NCI-H128 (cell line): Measurements from ENCODE around the gene FRMD4A.
"Not testable (repeated sequence)": the region's sequence is repeated elsewhere in the genome, so short reads cannot be mapped to it uniquely, and the experiment has no call there.

ENCODE experiments used
- DNase-seq: peaks from one replicate; lab custom pipeline; 2025; ENCODE audit not compliant: unreplicated experiment; lab: John Stamatoyannopoulos, UW

The FRMD4A gene

GRCh38 chr10:13829790-13830189, 500.9 kb downstream of the FRMD4A start:
- DNase-seq, result no peak

- DNase-seq, result not testable (repeated sequence)
Measured at GRCh38 chr10:13828284-13828683, 502.4 kb downstream of the FRMD4A start.

DNA sequence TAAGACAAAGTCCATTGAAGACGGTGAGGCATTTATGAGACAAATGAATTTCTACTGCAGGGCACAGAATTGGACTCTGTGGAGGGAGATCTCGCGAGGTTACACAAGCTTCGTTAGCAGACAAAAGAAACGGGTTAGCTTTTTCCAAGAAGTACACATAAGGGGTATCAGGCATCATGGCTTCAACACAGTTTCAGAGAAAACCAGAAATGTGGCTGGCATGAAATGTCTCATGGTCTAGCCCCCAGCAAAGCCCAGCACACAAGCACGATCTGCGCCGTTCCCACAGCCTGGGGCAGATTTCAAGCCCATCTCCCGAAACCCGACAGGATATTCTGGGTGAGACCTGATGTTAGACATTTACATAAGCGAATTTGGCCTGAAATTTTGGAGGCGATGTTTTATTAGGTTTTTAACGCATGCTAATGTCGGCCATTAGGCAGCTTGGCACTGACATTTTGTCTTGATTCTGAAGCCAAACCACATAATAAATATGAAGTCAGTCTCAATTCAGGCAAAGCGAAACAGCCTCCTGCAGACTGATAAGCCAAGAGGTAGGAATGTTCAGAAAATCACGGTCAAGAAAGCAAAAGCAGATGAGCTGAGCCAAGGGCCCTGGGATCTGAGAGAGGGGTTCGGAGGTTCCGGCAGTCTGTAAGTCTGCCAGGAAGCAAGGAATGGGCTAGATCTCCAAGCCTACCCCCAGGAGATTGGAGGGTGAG, 503.5 kb downstream of the FRMD4A start:
- DNase-seq, result no peak

- DNase-seq, result no peak
Measured at GRCh38 chr10:13823709-13824405, 506.9 kb downstream of the FRMD4A start.

DNA sequence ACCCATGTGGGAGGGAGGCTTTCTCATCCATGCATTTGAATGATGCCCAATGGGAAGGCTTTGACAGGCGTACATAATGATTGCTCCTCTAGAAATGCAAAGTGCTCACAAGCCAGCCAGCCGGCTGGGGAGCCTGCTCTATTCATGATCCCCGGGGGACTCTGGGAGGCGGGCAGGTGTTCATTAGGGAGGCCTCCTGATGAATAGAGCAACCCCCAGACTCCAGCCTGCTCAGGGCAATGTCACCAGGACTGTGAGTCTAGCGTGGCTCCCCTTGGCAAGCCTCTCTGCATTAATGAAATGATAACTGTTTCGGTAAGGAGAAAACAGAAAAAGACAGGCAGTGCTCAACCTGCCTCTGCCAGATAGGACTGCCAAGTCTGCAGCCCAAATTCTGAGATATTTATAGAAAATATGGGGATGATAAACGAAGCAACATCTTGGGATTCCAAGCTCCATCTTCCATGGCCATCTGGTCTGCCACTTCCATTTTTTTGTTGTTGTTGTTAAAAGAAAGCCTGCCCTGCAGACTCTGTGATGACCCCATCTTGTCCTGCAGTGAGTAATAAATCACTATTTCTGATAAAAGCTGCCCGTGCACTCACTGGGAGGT, 507.5 kb downstream of the FRMD4A start:
- no peak for DNase-seq

GRCh38 chr10:13822490-13822889, 508.2 kb downstream of the FRMD4A start:
- no peak for DNase-seq

GRCh38 chr10:13820964-13821337, 509.8 kb downstream of the FRMD4A start:
- DNase-seq, result no peak

GRCh38 chr10:13820119-13820963, 510.4 kb downstream of the FRMD4A start:
- no peak for DNase-seq

DNA sequence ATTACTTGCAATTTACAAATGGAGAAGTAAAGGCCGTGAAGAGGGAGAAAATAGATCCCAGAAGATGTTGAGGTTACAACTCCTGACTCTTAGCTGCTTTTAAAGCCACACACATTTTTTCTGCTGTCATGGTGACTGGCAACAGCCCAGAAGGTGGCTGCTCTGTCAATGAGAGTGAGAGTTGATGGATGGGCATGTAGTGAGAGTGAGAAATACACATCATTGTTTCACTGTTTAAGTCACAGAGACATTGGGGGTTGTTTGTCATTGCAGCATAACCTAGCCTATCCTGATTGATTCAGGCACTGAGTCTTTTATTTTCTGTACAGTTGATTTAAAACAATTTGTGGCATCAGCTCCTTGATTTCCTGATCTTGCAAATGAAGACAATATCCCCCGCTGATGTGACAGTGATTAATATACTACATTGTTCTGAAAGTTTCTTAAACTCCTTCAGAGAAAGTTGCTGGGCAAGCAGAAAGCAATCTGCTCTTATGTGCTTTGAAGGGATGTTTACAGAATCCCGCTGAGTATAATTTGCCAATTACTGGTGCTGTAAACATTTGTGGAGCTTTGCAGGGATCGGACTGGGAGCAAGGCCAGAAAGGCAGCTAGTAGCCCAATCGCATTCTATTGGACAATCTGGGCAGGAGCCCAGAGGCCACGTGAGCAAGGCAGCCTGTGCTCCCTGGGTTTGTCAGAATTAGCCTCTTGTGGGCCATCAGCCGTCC, 514.4 kb downstream of the FRMD4A start:
- no peak for DNase-seq

GRCh38 chr10:13815756-13816155, 515.0 kb downstream of the FRMD4A start:
- DNase-seq, result no peak

DNA sequence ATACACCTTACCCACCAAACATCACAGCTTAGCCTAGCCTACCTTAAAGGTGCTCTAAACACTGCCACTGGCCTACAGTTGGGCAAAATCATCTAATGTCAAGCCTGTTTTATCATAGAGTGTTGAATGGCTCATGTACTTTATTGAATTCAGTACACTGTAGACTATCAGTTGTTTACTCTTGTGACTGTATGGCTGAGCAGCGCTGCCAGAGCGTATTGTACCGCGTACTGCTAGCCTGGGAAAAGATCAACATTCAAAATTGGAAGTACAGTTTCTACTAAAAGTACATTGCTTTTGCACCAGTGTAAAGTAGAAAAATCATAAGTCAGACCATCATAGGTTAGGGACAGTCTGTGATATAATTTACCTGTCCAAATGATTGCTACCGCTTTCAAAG, 517.2 kb downstream of the FRMD4A start:
- no peak for DNase-seq

DNA sequence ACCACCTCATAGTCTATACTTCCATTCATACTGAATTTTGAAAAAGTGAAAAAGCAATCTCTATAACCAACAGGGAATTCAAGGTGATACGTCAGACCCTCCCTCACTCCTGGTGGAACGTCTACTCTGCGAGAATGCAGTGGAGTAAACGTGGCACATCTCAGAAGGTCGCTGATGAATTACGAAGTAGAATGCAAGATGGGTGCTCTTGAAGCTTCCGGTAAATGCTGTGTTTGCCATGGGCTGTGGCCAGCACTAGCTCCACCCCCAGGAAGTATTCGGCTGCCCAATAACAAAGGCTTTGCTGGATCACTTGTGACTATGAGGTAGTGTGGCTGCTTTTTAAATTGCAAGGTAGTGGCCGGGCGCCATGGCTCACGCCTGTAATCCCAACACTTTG, 517.9 kb downstream of the FRMD4A start:
- DNase-seq, result no peak

DNA sequence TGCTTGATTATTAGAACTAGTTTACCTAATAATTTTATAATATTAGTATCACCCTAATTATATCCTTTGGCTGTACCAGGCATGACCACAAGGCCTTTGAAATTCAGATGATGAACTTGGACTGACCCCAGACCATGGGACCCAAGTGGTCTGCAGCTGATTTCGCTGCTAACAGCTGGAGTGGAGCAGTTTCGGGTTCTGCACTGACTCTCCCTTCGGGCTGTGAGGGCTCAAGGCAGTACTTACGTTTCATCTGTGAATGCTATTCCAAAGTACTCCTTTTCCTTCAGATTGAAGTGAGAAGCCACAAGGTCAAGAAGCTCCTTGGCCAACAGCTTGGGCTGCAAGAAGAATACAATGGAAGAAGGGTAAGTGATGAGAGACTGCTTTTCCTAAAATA, 520.2 kb downstream of the FRMD4A start:
- no peak for DNase-seq

GRCh38 chr10:13809427-13809826, 521.3 kb downstream of the FRMD4A start:
- no peak for DNase-seq

DNA sequence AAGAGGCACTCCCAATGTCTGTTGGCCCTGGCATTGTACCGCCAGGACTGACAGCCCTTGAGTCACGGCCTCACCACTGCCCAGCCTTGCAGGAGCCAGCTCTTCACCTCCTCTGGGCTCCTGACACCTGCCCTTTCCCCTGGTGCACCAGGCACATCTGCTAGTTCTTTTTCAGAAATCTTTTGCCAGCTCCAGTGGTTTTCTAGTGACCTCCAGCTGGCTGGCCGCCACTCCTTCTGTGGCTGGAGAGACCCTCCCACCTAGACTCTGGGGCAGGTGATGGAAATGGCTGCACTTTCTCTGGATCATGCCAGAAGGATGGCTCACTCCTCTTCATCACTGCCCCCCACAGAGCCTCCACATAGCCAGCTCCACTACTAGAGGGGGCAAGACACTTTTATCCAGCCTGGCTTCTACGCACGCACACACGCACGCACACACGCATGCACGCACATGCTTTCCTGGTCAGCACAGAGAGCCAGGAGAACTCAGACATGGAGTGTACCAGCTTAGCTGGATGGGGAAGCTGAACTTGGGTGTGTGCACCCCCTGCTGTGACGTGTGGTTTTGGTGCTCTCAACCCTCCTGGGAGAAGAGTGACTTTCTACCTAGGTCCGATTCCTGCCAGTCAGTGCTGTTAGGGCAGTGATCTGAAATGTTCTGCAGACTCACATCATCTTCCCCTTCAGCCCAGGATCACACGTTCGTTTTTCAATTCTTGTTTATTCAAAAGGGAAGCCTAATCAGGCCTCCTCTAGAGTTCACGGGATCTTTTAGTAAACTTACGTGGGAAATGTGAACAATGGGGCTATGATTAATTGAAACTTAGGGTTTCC, 522.0 kb downstream of the FRMD4A start:
- no peak for DNase-seq

DNA sequence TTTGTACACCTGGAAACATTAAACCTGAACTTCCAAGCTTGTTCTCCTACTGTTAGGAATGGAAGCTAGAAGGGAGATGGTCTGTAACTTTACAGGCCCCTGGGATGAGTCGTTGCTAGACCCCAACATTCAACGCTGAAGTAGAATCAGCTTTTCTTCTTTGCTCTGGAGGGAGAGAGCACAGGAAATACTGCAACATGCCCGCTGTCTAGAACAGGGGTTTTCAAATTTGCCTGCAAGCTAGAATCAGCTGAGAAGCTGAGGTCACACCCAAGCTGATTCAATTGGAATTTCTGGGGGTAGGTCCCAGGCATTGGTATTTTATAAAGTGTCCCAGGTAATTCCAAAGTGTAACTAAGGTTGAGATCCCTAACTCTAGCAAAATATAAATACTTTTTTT, 524.3 kb downstream of the FRMD4A start:
- no peak for DNase-seq

DNA sequence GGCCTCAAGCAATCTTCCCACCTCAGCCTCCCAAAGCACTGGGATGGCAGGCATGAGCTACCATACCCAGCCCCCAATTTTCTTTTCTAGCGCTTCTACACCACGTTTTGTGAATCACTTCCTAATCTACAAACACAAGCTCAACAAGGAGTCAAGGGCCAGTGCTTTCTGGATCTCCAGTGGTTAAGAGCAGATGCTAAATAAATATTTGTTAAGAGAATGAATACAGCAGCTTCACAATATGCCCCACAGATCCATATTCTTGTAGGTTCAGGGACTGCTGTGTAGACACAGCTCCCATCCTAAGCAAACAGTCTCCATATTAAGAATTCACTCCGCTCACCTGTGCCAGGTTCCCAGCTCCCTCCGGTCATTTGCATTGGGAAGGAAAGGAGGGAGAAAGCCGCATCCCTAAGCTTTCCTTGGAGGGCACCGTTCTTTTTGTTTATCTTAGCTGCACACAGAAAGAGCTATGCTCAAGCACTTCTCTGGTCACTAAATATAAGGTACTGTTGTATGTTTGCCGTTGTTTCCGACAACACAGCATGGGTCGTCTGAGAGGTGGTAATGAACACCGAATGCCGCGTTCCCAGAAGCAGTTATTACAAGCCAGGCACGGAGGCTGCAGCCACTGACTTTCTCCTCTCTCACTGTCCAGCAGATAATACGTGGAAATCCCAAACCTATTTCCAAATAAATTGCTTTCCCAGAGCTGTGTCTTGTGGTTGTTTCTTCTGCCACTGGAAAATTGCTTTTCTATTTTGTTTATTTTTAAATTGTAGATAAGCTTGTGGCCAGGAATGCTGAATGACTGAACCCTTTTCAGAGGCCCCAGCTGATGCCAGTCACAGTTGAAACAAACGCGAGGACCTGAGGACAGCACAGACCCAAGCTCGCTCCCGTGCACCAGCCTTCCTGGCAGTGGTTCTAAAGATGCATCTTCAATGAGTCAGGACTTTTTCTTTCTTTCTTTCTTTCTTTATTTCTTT, 526.9 kb downstream of the FRMD4A start:
- DNase-seq, result no peak

DNA sequence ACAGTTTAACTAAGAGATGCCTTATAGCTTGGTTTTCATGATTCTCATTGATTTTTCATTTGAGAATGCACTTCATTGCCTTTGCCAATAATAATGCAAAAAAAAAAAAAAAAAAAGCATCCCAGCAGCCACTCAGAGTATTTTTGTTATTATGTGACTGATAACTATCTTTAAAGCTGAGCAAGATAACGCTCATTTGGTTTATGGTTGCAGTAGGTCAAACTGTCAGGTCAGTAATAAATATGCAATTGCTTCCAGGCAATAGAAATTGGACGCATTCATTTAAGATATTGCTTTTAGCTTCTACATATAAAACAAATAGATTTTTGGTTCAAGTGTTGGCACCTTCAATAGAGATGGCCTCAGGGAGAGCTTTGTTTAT, 528.8 kb downstream of the FRMD4A start:
- no peak for DNase-seq
